HG02938 (cell line): ENCODE results near the gene TMEM242.

Experiments used
- ATAC-seq: cut with Tn5 transposase; IDR thresholded peaks from one replicate; pipeline ENCODE4 v1.9.1; 2021; ENCODE audit warnings: mild to moderate bottlenecking, moderate library complexity; ENCODE audit not compliant: unreplicated experiment

The TMEM242 gene

DNA sequence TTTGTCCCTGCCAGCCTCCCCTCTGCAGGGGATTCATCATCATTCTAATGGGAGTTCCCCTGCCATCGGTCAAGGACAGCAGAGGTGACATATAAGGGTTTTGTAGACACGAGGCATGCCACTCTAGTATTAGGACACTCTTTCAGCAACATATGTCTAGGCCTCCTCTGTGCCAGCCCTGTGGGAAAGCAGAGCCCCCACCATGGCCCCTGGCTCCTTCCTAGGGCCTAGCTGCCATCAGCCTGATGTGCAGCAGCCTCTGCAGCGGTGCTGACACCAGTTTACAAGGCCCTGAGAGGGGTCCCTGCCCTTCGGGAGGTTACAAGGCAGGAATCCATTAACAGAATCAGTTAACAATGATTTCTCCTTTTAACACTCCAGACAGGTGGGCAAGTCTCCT lies 32.5 kb downstream of the TMEM242 start:
- ATAC-seq: no peak

DNA sequence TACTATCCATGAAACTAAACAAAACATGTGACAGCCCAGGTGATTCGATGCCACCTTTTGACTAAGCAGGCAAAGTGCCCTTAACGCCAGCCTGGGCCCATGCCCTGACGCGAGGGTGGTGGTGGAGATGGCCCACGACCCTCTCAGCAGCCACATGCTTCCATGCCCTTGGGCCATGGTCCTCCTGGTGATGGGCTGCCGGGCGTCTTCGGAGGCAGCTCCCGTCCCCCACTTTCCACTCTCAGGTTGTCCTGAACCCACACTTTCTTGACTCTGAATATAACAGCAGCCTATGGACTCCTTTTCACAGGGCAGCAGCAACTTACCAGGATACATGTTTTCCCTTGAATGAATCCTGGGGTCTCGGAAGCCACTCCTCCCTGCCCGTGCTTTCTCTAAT lies 33.6 kb downstream of the TMEM242 start:
- ATAC-seq: no peak

DNA sequence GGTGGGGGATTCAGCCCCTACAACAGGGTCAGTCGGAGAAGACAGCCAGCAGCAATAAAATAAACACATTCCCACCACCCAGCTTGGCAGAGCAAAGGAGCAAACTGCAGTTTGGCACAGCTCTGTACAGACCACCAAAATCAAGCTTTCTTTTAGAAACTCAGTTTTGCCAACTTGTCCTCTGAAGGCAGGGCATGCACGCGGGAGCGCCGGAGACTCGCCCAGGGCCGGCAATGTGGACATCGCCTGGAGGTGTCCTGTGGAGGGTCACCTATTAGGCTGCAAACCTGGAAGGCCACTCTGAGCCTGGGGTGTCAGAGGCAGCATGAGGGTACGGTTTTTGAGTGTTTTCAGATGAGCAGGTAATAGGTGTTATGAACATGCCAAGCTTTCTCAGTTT lies 34.7 kb downstream of the TMEM242 start:
- no peak for ATAC-seq

DNA sequence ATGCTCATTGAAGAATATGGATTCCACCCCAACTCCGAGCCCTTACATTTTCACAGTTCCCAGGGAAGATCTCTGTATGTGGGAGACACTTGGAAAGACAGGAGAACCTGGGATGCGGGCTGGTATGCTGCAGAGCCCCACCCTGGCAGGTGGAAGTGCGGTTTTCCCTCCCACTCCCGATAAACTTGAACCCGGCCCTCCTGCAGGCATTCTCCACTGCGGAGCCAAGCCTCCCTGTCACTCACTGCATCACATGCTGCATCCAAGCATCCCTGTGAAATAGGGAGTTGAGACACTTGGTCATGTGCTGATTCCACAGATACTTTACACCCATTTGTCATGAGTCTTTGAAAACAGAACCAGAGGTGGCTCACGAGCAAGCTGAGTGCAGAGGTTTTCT lies 35.4 kb downstream of the TMEM242 start:
- ATAC-seq: no peak

DNA sequence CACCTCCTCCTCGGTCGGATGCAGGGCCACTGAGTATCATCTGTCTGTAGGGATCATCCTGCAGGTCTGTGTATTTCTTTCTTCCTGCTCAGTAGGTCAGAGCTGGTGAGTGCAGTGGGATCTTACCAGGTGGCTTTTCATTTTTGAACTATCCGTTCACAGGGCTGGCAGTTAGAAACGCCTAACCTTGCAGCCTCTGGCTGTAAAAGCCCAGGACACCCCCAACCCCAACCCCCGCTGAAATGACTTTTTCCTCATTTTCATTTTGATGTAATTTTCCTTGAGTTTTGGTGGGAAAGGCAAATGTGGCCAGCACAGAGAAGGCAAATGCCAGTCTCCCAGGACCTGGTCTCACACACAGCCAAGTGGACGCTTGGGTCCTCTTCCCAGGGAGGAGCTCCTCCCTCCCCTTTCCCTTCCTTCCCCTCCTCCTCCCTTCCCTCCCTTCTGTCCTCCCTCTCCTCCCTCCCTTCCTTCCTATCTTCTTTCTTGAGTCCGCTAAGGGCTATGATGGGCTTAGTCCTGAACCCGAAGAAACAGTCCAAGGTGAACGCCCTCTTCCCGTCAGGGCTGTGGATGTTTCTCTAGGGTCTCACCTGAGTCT lies 36.0 kb downstream of the TMEM242 start:
- no peak for ATAC-seq

DNA sequence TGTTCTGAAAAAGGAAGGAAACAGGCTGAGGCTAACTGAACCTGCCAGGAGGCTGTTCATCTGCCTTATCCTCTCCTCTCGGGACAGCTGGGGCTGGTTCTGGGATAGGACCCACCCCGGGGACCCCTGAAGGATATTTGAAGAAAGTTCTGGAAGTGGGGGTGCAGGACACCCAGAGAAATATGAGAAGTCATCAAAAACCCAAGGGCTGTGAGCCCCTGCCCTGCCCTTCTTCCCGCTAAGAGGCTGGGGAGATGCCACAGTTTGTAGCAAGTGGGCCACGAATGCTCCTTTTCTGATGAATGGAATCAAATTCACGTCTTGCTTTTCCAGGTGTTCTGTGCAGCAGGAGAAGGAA lies 37.9 kb downstream of the TMEM242 start:
- no peak for ATAC-seq

DNA sequence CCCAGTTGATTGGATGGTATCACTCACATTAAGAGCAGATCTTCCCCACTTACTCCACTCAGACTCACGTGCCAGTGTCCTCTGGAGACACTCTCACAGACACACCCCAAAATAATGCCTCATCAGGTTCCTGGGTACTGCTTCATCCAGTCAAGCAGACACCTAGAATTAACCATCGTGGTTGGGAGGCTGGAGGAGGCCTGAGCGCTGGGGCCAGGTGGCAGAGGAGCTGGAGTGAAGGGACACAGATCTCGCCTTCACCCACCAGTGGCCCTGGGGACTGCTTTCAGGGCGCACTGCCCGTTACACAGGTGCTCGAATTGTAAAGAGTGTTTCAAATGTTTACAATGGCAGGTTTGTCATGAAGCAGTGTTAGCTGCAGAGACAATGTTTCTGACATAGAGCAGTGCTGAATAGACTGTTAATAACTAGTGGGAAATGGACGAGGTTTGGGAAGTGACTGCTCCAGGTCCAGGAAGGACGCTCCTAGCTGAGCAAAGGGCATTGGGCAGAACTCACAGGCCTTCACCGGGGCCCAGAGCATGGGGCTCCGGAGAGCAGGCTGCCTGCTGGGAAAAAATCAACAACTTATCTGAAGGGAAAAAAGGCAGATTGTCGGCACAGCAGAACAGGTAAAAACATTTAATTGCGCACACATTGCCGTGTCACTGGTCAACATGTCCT lies 38.4 kb downstream of the TMEM242 start:
- ATAC-seq: no peak

DNA sequence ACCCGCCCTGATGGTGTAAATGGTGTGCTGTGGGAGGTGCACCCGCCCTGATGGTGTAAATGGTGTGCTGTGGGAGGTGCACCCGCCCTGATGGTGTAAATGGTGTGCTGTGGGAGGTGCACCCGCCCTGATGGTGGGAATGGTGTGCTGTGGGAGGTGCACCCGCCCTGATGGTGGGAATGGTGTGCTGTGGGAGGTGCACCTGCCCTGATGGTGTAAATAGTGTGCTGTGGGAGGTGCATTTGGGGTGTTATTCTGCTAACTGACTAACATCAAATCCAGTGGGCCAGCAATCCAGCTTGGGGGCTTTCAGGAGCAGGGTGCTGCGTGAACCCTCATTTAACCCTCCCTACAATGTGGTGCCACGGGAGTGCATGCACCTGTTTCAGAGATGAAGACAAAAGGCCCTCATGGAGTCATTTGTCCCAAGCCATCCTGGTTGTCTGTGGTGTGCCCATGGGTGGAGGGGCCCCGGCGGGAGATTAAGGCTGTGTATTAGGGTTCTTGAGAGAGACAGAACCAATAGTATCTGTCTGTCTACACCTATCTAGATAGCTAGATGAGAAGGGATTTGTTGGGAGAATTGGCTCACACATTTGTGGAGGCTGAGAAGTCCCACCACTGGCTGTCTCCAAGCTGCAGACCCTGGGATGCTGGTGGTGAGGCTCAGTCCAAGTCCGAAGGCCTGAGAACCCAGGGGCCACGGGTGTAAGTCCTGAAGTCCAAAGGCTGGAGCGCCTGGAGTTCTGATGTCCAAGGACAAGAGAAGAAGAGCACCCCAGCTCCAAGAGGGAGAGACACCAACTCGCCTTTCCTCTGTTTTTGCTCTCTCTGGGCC lies 39.2 kb downstream of the TMEM242 start:
- ATAC-seq: no peak

DNA sequence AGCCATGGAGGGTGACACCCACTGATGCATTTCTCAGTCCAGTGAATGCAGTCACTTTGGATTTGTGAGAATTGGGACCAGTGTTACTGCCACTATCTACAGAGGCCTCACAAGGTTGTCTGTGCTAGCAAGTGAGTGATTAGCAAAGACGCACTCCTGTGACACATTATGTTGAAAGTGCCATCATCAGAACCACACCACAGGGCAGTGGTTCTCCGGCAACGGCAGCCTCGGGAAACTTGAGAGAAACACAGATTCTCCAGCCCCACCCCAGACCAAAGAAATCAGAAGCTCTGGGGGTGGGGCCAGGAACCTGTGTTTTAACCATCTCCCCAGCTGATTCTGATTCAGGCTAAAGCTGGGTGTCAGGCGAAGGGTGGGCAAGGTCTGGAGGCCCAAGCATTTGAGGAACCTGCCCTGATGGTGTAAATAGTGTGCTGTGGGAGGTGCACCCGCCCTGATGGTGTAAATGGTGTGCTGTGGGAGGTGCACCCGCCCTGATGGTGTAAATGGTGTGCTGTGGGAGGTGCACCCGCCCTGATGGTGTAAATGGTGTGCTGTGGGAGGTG lies 39.9 kb downstream of the TMEM242 start:
- no peak for ATAC-seq

DNA sequence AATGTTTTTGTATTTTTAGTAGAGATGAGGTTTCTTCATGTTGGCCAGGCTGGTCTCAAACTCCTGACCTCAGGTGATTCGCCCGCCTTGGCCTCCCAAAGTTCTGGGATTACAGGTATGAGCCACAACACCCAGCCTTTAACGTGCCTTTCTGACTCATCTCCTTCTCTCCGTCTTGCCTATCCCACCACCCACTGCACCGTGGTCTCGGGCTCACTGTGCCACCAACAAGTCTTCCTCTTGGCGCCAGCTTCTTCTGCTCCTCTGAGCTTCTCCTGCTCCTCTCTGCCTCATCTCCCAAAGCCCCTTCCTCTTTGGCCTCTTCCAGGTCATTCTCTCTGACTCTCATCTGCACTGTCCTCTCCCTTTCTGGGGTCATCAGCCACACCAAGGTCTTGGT lies 41.0 kb downstream of the TMEM242 start:
- no peak for ATAC-seq

DNA sequence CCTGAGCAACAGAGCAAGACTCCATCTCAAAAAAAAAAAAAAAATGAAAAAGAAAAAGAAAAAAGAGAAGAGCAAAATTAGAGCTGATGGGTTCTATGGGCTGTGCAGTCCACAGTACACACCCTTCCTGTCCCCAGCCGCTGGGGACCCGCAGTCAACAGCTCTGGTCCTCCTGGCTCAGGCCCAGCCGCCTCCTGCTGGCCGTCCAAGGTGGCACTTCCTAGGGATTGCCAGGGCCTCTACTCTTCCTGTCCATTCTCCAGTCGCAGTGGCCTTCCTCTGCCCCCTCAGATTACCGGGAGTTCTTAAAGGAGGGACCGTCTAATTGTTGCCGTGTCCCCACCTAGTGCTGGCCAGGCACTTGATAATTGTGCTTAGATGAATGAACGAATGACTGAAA lies 41.7 kb downstream of the TMEM242 start:
- no peak for ATAC-seq

DNA sequence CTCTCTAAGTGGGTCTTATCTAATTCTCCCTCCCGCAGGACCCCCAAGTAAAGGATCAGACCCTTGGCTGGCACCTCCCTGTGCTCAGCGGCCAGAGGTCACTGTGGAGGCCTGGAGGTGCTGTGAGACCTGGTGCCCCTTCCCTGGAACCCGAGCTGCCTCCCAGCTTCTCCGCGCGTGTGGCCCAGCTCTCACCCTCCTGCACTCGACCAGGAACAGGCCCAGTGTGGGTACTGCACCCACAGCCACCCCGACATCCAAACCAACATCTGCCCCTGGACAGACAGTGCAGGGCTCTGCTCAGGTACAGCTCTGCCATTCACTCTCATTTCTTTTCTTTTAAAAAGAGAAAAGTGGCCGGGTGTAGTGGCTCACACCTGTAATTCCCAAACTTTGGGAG lies 42.4 kb downstream of the TMEM242 start:
- no peak for ATAC-seq

DNA sequence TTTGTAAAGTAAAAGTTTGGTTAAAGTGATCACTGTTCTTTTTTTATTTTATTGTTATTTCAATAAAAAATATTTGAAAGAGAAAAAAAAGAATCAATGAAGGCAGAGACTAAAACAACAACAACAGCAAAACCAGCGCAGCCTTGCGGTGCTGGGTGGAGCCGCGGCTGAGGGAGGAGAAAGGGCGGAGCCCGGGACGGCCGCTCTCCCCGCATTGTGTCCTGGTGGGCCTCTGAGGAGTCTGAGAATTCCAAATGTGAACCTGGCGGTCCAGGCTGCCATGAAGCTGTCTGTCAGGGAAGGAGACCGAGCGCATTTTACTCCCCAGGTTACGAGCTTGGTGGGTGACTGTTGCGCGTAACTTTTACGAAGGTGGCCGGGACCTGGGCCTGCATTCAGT lies 43.2 kb downstream of the TMEM242 start:
- no peak for ATAC-seq

DNA sequence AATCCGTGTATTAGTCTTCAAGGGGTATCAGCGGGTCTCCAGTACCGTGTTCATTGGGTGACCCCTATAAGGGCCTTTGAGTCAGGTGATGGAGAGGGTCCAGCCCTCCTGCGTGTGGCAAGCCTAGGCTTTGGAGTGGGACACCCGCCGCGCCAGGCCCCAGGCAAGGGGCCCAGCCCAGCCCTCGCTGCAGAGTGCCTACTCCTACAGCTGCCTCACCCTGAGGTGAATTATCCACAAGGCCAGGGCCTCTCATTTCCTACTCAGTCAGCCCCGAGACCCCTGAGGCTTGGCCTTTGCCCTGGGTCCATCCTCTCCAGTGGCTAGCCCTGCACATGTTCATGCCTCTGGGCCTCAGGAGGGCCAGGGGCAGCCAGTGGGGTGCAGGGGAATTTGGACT lies 45.1 kb downstream of the TMEM242 start:
- ATAC-seq: no peak

DNA sequence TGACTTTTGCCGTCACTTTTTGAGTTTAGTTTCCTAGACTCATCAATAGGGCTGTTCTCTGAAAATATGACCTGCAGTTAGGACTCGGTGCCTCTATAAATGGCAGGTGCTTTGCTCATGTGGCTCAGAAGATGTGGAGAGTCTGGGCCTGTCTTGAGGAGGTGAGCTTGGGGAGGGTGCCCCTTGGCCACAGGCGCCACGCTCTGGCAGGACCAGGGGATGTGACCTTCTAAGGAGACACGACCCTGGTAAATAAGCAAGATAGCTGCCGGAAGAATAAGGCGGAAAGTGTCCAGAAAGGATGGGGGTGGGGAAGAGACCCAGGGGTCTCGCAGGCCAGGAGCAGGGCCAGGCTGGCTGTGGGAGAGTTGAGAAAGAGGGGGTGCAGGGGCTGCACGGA lies 46.6 kb downstream of the TMEM242 start:
- ATAC-seq: no peak

DNA sequence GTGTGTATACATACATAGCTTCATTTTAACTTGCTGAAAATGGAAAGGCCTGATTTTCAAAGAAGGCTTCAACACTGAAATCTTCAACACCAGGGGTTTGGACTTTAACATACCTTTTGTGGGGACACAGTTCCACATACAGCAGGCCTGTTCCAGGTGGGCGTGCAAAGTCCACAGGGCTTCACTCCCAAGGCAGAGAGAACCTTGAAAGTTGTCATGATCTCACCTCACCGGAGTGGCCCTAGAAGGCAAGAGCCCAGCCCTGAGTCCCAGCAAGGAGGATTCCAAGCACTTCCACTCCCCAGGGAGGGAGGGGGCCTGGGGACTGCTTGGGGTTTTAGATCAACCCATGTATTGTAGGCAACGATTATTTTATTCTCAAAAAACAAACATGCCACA lies 47.2 kb downstream of the TMEM242 start:
- no peak for ATAC-seq

DNA sequence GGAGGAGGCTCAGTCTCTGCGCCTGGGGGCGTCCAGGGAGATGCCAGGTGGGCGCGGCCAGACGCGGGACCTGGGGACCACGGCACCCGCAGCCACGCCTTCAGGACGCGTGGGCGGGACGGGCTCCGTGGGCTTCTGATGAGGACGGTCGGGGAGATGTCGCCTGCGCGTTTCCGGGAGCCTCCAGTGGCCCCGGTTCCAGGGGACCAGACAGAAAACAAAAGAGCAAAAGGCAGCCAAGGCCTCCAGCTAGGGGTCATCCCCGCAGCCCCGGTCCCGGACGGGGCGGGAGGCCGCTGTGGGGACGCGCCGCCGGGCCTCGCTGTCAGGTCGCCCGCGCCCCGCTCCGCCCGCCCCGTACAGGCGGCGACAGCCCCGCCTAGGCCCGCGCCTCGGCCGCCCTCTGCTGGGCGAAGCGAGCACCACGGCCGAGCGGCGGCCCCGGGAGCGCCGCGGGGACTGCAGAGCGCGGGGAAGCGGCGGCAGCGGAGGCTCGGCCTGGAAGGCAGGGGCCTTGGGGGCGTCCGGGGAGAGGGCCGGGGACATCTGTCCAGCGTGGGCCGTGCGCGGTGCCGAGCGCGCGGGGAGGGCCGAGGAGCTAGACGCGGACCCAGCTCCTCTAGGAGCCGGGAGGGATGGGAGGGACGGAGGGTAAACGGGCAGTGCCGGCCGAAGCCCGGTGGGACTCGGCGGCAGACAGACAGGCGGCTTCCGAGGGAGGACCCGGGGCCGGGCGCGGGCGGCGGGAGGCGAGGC lies 48.7 kb downstream of the TMEM242 start:
- peak; percentile 87 for ATAC-seq

DNA sequence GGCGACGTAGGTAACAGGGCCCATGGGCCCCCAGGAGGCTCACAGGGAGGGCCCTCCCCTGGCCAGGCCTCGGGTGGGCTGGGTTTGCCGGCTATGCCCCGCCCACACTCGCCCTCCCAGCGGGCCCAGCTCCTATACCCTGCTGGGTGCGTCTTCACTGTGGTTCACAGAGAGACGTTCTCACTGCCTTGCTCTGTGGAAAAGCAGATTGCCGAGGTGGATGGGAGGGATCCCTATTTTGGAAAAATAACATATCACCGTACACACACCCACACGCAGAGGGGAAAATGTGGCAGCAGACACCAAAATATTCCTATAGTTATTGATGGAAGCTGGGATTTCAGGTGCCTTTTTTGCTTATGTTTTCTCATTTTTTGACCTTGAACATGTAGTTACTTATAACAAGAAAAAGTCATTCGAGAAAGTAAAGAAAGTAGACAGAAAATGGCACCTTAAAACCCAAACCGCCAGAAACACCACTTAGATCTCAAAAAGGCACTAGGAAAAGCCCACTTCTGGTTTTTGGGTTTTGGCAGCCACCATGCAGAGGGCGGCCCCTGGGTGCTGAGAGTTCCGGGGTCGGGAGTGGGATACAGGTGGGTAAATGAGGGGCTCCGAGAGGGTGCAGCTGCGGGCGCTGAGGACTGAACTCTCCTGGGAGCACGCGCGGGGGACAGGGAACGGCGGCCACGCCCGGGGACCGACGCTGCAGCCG lies 49.4 kb downstream of the TMEM242 start:
- ATAC-seq: peak; percentile 27

DNA sequence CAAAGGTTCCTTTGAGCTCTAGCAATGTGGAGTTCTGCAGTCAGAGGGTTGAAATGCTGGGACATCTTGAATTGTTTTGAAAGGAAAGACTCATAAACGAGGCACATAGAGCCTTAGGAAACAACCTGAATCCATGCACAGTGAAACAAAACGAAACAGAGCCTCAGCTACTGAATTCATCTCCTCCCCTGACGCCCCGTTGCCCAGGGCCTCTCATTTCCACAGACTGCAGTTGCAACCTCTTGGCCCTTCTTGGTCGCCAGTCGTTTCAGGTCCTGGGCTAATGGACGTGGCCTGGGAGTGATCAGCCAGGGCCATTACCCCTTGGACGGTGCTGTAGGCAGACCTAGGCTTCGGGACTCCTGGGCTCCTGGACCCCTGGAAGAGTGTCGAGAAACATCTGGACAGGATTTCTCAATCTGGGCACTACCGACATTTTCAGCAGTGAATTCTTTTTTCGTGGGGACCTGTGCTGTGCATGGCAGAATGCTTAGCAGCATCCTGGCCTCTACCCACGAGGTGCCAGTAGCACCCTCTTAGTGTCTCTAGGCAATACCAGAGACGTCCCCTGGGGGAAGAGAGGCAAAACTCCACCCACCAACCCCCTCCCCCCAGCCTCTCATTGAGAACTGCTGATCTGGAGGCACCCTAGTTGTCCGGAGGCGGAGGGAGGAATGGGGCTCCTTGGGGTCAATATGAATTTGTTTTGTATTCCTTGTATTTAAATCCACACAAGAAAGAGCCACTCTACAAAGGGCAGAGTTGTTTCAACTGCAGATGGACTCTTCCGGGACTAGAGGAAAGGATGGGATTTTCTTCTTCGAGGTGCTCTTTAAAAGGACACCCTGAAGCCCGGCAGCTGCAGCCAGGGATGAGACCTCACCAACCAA lies 50.2 kb downstream of the TMEM242 start:
- no peak for ATAC-seq

DNA sequence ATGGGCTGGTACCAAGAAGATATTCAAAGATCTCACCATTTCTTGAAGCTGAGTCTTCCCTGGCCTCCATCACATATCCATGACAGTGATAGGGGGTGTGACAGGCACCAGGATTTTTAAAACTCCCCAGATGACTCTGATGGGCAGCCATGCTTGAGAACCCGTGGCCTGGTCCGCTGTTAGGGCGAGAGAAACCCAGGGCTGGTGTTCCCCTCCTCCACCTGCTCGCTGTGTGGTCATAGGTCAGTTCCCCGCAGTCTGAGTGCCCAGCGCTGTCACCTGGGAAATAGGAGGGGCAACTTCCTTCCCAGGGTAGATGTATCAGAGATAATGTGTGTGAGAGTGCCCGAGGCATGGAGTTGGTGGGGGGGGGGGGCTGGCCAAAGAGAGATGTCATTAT lies 50.9 kb downstream of the TMEM242 start:
- no peak for ATAC-seq
